Naive thymus-derived CD8-positive, alpha-beta T cell (primary cell): Measurements from ENCODE around the gene LRRTM2. TPM values are rescaled to one million over a fixed set of nuclear protein-coding genes. Genes with fewer than 3 reads are reported as not detected.
"Not testable (repeated sequence)": the region's sequence is repeated elsewhere in the genome, so short reads cannot be mapped to it uniquely, and the experiment has no call there.

ENCODE experiments used
- ATAC-seq, 2 donors: fragments of 150-1000 bp; cut with Tn5 transposase in 1 of 2; sonication (Bioruptor Pico), chemical (Tn5 transposase) in 1 of 2; 1 replicate in 1 of 2; 2 replicates in 1 of 2; pipeline ENCODE4 v1.10.0; 2021; ENCODE audit warnings: mild to moderate bottlenecking in 2 of 2, moderate library complexity in 2 of 2
- POLR2A ChIA-PET: fragments of 350-600 bp; sonication (Branson Sonifier 250); formaldehyde crosslinking; loops from one replicate; lab custom pipeline; 2021; ENCODE audit warnings: antibody characterized with exemption; lab: Charles Lee
- DNase-seq, 10 donors: peaks; one replicate each; pipeline versions ENCODE4 v3.0.0 to v3.0.0-alpha.2; 2020 to 2022
- H3K27ac Mint-ChIP-seq, 10 donors: one replicate each; pipeline ENCODE4 v1.8.0; 2020 to 2022; ENCODE audit warnings: mild to moderate bottlenecking in 10 of 10, mixed read lengths in 10 of 10, moderate library complexity in 4 of 10, inconsistent platforms in 1 of 10
- H3K27me3 Mint-ChIP-seq, 5 donors: one replicate each; pipeline ENCODE4 v1.8.0; 2021 to 2022; ENCODE audit warnings: mixed read lengths in 5 of 5
- H3K36me3 Mint-ChIP-seq, 3 donors: one replicate each; pipeline ENCODE4 v1.8.0; 2020 to 2022; ENCODE audit warnings: mixed read lengths in 3 of 3, mild to moderate bottlenecking in 2 of 3, inconsistent platforms in 1 of 3
- H3K4me1 Mint-ChIP-seq, 4 donors: one replicate each; pipeline ENCODE4 v1.8.0; 2021 to 2022; ENCODE audit warnings: mixed read lengths in 4 of 4
- H3K4me3 Mint-ChIP-seq, 10 donors: one replicate each; pipeline ENCODE4 v1.8.0; 2020 to 2022; ENCODE audit warnings: mild to moderate bottlenecking in 10 of 10, mixed read lengths in 10 of 10, moderate library complexity in 6 of 10, inconsistent platforms in 1 of 10
- H3K9me3 Mint-ChIP-seq, 9 donors: one replicate each; pipeline ENCODE4 v1.8.0; 2020 to 2022; ENCODE audit warnings: mixed read lengths in 9 of 9, mild to moderate bottlenecking in 3 of 9, inconsistent platforms in 1 of 9, moderate library complexity in 1 of 9
- polyA plus RNA-seq, 3 donors: library from polyadenylated mRNA; unstranded; fragments of 300-500 nt; fragmentation: Illumina TruSeq; gene quantifications; one replicate each; pipeline ENCODE4 v1.2.3, GENCODE V29; 2021
- total RNA-seq, 8 experiments: library from RNA in 2 of 8; stranded (reverse) in 2 of 8; gene quantifications; one replicate each; pipeline ENCODE4 v1.2.3 and lab custom pipeline; 2021 to 2026

The LRRTM2 gene, protein sequence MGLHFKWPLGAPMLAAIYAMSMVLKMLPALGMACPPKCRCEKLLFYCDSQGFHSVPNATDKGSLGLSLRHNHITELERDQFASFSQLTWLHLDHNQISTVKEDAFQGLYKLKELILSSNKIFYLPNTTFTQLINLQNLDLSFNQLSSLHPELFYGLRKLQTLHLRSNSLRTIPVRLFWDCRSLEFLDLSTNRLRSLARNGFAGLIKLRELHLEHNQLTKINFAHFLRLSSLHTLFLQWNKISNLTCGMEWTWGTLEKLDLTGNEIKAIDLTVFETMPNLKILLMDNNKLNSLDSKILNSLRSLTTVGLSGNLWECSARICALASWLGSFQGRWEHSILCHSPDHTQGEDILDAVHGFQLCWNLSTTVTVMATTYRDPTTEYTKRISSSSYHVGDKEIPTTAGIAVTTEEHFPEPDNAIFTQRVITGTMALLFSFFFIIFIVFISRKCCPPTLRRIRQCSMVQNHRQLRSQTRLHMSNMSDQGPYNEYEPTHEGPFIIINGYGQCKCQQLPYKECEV
- total RNA-seq (not detected), polyA plus RNA-seq (not detected), total RNA-seq (lab: John Stamatoyannopoulos, UW) (0 to 0.35 (median 0) reads per million in 6 experiments)

DNA sequence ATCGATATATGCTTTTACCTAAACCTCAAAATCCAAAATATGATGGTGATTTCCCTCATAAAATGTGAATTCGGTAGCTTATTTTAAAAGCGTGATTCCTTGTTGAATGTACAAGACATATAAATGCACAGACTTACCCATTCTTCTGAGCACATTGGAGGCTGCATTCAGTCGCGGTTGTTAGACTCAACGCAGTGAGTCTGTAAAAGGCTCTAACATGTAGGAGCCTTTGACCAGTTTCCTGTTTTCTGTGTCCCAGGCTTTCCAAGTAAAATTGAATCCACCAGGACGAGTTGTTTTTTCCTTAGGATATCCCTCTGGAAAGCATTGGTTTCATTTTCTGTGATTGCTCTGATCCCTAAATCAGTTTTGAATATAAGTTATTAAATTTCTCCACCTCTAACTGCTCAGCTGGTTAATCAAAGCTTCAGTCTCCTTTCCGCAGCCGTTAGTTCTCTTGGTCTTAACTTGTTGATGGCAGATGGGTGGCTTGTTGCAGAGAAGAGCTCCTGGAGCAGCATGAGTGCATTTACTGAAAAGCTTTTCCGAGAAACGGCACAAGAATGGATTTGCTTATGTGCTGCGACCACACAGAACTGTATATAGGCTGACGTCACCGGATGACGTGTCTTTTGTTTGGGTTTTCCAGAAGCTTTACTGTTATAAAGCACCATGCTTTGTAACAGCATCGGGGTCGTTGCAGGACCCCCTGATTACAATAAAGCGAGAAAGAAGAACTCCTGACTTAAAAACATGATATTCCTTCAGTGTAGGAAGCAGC, at the start of gene LRRTM2:
LRRTM2 (minus strand) TSS at position 565 of the 781 bp plus-strand sequence; CDS start at position 141, 424 bp downstream.
- POLR2A ChIA-PET, result no interaction called here
- H3K9me3 Mint-ChIP-seq, result peaks cover 0 to 4% (median 0%) of the 10 kb centered on the region in 9 donors
- H3K4me1 Mint-ChIP-seq, result peaks cover 7 to 13% (median 11%) of the 10 kb centered on the region in 4 donors
- no peak within 1 kb of the TSS for H3K27ac Mint-ChIP-seq
- ATAC-seq (no peak), DNase-seq (no peak)
- H3K36me3 Mint-ChIP-seq, result peaks cover 0 to 5% (median 0%) of the 10 kb centered on the region in 3 donors
- no peak within 1 kb of the TSS for H3K4me3 Mint-ChIP-seq
- H3K27me3 Mint-ChIP-seq, result peaks cover 6 to 51% (median 31%) of the 10 kb centered on the region in 5 donors

DNA sequence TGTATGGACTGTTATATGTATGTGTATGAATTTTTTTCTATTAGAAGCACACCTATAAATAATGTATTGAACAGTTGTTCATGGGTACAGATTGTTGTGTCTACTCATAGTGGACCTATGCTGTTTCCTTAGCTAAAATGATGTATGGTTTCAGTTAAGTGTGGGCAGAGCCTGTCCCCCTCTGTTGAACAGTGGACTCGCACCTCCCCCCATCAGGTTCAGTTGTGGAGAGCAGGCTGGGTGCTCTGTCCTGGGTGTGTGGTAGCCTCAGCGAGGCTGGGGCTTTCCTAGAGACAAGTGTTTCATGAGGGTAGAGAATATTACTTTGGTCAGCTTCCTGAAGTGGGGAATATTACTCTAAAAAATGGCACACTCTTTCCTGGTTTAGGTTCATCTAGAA, 47.4 kb upstream of the LRRTM2 start:
- Mint-ChIP-seq H3K4me3 (no peak overlapping the region), H3K36me3 (no peaks in the 10 kb centered on the region), H3K4me1 (no peaks in the 10 kb centered on the region), H3K9me3 (no peaks in the 10 kb centered on the region), H3K27ac (no peak overlapping the region), H3K27me3 (peaks cover 0 to 7% (median 0%) of the 10 kb centered on the region in 5 donors)
- ATAC-seq (no peak), DNase-seq (no peak)
- POLR2A ChIA-PET, result no interaction called here

DNA sequence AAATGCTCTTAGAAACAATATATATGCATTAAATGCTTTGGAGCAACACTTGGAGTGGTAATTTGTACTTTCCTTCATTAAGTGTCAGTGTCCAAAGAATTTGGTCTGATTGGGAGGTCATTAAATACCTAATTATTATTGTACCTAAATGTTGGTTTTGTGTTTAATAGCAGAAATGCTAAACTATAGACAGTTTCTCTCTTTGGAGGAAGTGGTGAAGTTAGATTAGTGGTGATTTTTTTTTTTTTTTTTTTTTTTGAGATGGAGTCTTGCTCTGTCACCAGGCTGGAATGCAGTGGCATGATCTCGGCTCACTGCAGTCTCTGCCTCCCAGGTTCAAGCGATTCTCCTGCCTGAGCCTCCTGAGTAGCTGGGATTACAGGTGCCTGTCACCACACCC, 46.2 kb upstream of the LRRTM2 start:
- ATAC-seq, H3K4me3 Mint-ChIP-seq: not testable (repeated sequence)

DNA sequence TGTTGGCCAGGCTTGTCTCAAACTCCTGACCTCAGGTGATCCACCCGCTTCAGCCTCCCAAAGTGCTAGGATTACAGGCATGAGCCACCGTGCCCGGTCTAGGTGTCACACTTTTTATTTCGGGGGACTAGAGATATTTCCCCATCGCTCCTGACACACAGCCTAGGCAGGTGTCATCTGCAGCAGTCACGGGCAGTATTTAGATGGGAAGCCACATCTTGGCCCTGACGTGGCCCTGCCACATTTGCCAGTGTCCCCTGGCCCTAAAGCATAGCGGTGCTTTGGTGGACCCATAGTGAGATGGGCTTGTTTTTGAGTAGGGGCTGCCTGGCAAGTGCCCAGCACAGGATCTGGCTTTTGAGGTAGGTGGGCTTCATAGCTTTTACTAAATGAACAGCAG, 45.0 kb upstream of the LRRTM2 start:
- Mint-ChIP-seq H3K27ac (no peak overlapping the region), H3K27me3 (peaks cover 0 to 2% (median 0%) of the 10 kb centered on the region in 5 donors)
- POLR2A ChIA-PET, result no interaction called here

More for the DNA sequence above, 46.2 kb upstream of the LRRTM2 start:
- H3K36me3 Mint-ChIP-seq, H3K4me1 Mint-ChIP-seq, POLR2A ChIA-PET, H3K27ac Mint-ChIP-seq, H3K27me3 Mint-ChIP-seq, DNase-seq, H3K9me3 Mint-ChIP-seq: not testable (repeated sequence)

DNA sequence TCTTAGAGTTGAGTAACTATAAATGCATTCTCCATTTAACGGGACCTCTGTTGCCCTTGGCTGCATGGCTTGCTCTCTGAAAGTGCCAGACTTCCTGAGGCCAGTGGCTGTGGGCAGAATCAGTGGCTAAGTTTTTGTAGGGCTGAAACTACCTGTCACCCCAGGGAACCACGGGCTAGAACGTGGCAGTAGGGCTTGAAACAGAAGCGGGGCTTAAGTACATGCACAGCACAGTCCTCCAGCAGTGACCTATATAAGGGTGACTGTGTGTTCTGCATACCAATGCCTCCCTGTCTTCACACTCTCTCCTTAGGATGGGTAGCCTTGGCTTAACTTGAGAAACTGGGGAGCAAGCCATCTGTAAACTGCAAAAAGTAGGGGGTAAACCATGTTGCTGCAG, 43.6 kb upstream of the LRRTM2 start:
- Mint-ChIP-seq H3K27me3 (peaks cover 0 to 3% (median 0%) of the 10 kb centered on the region in 5 donors), H3K27ac (no peak overlapping the region), H3K4me1 (no peaks in the 10 kb centered on the region), H3K9me3 (no peaks in the 10 kb centered on the region), H3K4me3 (no peak overlapping the region), H3K36me3 (no peaks in the 10 kb centered on the region)
- no peak for DNase-seq
- POLR2A ChIA-PET, result no interaction called here
- ATAC-seq, result no peak

More for the DNA sequence above, 45.0 kb upstream of the LRRTM2 start:
- ATAC-seq (no peak), DNase-seq (no peak)
- Mint-ChIP-seq H3K9me3 (no peaks in the 10 kb centered on the region), H3K36me3 (no peaks in the 10 kb centered on the region), H3K4me1 (no peaks in the 10 kb centered on the region), H3K4me3 (no peak overlapping the region)

DNA sequence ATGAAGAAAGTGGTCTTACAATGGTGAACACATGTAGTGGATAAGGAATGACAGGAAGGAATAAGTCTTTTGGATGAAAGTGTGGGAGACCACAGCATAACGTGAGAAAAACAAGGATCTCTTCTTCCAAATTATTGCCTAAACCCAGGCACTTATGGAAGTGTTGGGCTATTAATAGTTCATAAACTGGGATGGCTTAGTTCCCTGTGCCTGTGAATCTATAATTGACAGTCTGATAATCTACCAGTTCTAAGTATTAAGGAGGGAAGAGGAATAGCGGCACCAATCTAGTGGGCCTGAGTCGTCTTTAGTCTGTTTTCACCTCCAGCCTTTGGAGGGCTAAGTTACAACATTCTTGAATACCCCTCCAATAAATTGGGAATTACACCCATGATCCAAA, 39.2 kb upstream of the LRRTM2 start:
- POLR2A ChIA-PET, result no interaction called here
- H3K4me3 Mint-ChIP-seq, result no peak overlapping the region
- ATAC-seq (no peak), DNase-seq (no peak)
- H3K27me3 Mint-ChIP-seq, result peaks cover 0 to 16% (median 3%) of the 10 kb centered on the region in 5 donors
- no peaks in the 10 kb centered on the region for H3K9me3 Mint-ChIP-seq
- no peak overlapping the region for H3K27ac Mint-ChIP-seq
- H3K36me3 Mint-ChIP-seq, result no peaks in the 10 kb centered on the region
- H3K4me1 Mint-ChIP-seq, result no peaks in the 10 kb centered on the region

DNA sequence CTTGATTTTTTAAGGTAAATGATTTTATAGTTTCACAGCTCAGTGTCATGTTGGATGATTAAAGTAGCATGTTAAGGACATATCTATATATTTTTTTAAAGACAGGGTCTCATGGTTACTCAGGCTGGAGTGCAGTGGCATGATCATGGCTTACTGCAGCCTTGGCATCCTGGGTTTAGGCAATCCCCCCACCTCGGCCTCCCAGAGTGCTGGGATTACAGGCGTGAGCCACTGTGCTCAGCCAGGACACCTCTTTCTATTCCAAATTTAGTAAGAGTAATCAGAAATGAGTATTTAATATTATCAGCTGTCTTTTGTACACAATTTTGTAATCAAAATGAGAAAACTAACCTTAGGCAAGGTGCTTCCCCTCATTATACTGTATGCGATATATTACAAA, 38.6 kb upstream of the LRRTM2 start:
- no peak overlapping the region for H3K4me3 Mint-ChIP-seq
- peaks cover 0 to 16% (median 3%) of the 10 kb centered on the region in 5 donors for H3K27me3 Mint-ChIP-seq
- no peak overlapping the region for H3K27ac Mint-ChIP-seq
- DNase-seq (no peak), ATAC-seq (no peak)
- H3K4me1 Mint-ChIP-seq, result no peaks in the 10 kb centered on the region
- no peaks in the 10 kb centered on the region for H3K9me3 Mint-ChIP-seq
- POLR2A ChIA-PET, result no interaction called here
- no peaks in the 10 kb centered on the region for H3K36me3 Mint-ChIP-seq

DNA sequence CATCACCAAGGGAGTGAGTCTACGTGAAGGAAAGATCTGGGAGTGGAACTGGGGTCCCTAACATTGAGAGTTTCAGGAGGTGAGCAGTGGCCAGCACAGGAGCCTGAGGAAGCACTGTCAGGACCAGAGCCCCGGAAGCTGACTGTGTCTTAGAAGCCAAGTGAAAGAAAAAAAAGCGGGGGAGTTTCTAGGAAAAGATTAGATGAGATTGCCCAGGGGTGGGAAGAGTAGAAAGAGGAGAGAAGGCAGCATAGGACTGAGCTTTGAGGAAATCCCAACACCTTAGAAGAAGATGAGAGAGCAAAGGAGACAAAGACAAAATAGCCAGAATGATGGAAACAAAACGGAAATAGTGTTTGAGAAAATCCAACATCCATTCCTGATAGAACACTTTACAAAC, 37.0 kb upstream of the LRRTM2 start:
- Mint-ChIP-seq H3K27me3 (peaks cover 0 to 16% (median 3%) of the 10 kb centered on the region in 5 donors), H3K36me3 (no peaks in the 10 kb centered on the region), H3K4me3 (no peak overlapping the region), H3K4me1 (no peaks in the 10 kb centered on the region), H3K9me3 (no peaks in the 10 kb centered on the region), H3K27ac (no peak overlapping the region)
- DNase-seq (no peak), ATAC-seq (no peak)
- POLR2A ChIA-PET, result interaction anchor here (0.6 kb wide), 1 partner anchor 121 kb away, joined by 7 read pairs; no protein-coding TSS in a partner anchor

DNA sequence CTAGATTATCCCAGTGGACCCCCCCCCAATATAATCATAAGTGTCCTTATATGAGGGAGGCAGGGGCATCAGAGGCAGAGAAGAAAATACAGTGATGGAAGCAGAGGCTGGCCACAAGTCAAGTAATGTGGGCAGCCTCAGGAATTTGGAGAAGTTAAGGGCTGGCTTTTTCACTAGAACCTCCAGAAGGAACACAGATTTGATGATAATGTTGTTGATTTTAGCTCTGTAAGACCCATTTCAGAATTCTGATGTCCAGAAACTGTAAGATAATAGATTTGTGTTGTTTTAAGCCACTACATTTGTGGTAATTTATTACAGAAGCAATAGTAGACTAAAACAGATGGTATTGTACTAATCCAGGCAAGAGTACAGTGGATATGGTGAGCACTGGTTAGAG, 36.3 kb upstream of the LRRTM2 start:
- no peak overlapping the region for H3K4me3 Mint-ChIP-seq
- no peaks in the 10 kb centered on the region for H3K36me3 Mint-ChIP-seq
- H3K27me3 Mint-ChIP-seq, result peaks cover 0 to 16% (median 3%) of the 10 kb centered on the region in 5 donors
- POLR2A ChIA-PET, result no interaction called here
- H3K9me3 Mint-ChIP-seq, result no peaks in the 10 kb centered on the region
- DNase-seq (no peak), ATAC-seq (no peak)
- H3K4me1 Mint-ChIP-seq, result no peaks in the 10 kb centered on the region
- no peak overlapping the region for H3K27ac Mint-ChIP-seq

DNA sequence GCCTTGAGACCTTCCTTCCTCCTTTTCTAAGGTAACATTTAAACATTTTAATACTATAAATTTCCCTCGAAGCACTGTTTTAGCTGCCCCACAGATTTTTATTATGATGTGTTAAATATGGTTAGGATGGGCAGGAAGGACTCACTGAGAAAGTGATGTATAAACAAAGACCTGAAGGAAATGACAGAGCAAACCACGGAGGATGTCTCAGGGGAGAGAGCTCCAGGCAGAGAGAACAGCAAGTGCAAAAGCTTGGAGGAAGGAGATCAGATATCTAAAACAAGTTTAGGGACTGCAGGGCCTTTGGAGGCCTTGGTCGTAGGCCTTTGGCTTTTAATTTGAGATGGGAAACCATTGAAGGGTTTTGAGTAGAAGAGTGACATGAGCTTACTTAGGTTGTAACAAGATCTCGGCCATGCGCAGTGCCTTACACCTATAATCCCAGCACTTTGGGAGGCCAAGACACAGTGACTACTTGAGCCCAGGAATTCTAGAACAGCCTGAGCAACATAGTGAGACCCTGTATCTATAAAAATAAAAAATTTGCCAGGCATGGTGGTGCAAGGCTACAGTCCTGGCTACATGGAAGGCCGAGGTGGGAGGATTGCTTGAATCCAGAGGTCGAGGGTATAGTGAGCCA, 35.5 kb upstream of the LRRTM2 start:
- no peak for ATAC-seq
- no peak for DNase-seq
- H3K36me3 Mint-ChIP-seq, result no peaks in the 10 kb centered on the region
- no peak overlapping the region for H3K27ac Mint-ChIP-seq
- H3K27me3 Mint-ChIP-seq, result peaks cover 0 to 16% (median 3%) of the 10 kb centered on the region in 5 donors
- H3K4me3 Mint-ChIP-seq, result peak overlapping the region in 1 of 10 donors; percentile 13
- POLR2A ChIA-PET, result no interaction called here
- H3K4me1 Mint-ChIP-seq, result no peaks in the 10 kb centered on the region
- no peaks in the 10 kb centered on the region for H3K9me3 Mint-ChIP-seq

DNA sequence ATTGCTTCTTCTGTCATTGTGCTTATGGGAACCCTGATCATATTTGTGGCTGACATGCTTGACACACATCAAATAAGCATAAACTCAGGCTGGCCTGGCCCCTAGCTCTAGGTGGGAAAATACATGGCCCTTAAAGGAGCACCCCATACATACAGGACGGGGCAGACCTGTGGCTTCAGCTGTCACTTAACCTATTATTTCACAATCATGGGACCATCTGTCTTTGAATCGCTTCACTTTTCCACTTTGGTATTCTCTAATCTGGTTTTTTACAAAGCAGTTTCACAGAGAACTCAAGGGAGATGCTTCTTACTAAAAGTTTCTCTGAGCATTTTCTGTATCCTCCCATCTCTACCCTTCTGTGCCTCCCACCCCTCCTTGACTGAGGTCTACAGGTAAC, 34.6 kb upstream of the LRRTM2 start:
- Mint-ChIP-seq H3K27me3 (peaks cover 0 to 16% (median 2%) of the 10 kb centered on the region in 5 donors), H3K36me3 (no peaks in the 10 kb centered on the region), H3K27ac (no peak overlapping the region), H3K9me3 (no peaks in the 10 kb centered on the region), H3K4me1 (no peaks in the 10 kb centered on the region), H3K4me3 (no peak overlapping the region)
- DNase-seq (no peak), ATAC-seq (no peak)
- POLR2A ChIA-PET, result no interaction called here

DNA sequence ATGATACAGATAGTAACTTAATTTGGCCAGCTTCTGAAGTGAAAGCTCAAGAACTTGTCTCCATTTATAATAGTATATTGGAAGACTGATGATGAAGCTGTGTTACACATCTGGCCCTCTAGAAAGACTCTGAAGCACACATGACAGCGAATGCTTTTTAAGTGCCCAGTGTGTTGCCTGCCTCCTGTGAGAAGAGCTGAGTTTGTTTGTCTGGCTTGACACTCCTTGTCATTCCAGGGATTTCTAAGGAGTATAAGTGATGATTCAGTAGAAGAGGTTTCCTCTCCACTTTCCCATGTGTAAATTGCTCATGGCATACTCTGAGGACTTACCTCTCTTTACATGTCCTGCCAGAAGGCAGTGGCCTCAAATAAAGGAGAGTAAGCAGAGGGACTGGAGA, 30.4 kb upstream of the LRRTM2 start:
- Mint-ChIP-seq H3K4me1 (peaks cover 0 to 8% (median 1%) of the 10 kb centered on the region in 4 donors), H3K36me3 (no peaks in the 10 kb centered on the region), H3K9me3 (no peaks in the 10 kb centered on the region), H3K27ac (no peak overlapping the region), H3K4me3 (no peak overlapping the region), H3K27me3 (peaks cover 0 to 19% (median 5%) of the 10 kb centered on the region in 5 donors)
- ATAC-seq (no peak), DNase-seq (no peak)
- POLR2A ChIA-PET, result interaction anchor here (0.5 kb wide), 1 partner anchor 251 kb away, joined by 3 read pairs; no protein-coding TSS in a partner anchor
